Body of pancreas (tissue), 4 donors: ENCODE measurements around the gene STAT5B. TPM values are rescaled to one million over a fixed set of nuclear protein-coding genes. Genes with fewer than 3 reads are reported as not detected.

Experiments used
- ATAC-seq: fragments of 150-250 bp; one replicate; pipeline ENCODE4 v1.9.1; 2016
- DNase-seq, 4 donors: peaks; one replicate each; pipeline ENCODE4 v3.0.0-alpha.2; 2019
- H3K27ac ChIP-seq, 4 donors: fragments of 200-600 bp; sonication (generic); 1 replicate in 3 of 4; 2 replicates in 1 of 4; pipeline versions ENCODE4 v1.5.1 to v1.6.1; 2016 to 2019; ENCODE audit warnings: mild to moderate bottlenecking in 1 of 4, mixed read lengths in 1 of 4, moderate library complexity in 1 of 4
- H3K27me3 ChIP-seq, 2 donors: fragments of 200-600 bp; sonication (generic); one replicate each; pipeline ENCODE4 v1.6.0; 2016; ENCODE audit warnings: mild to moderate bottlenecking in 1 of 2
- H3K36me3 ChIP-seq, 2 donors: fragments of 200-600 bp; sonication (generic); replicated peaks in 1 of 2; 2 replicates each; pipeline ENCODE4 v1.5.1; 2016; ENCODE audit warnings: low read depth in 2 of 2; ENCODE audit not compliant: insufficient read depth in 1 of 2
- H3K4me1 ChIP-seq: fragments of 200-600 bp; sonication (generic); one replicate; pipeline ENCODE4 v1.6.0; 2016
- H3K4me3 ChIP-seq, 2 donors: fragments of 200-600 bp; sonication (generic); 1 replicate in 1 of 2; 2 replicates in 1 of 2; pipeline ENCODE4 v1.5.1; 2016 to 2019
- H3K9me3 ChIP-seq, 3 donors: fragments of 200-600 bp; sonication (generic); 1 replicate in 2 of 3; 2 replicates in 1 of 3; pipeline ENCODE4 v1.5.1; 2016
- POLR2A ChIP-seq, 3 donors: fragments of 450-650 bp; IDR thresholded peaks; one replicate each; pipeline ENCODE4 v1.6.1; 2016; ENCODE audit warnings: antibody characterized with exemption in 3 of 3, mild to moderate bottlenecking in 2 of 3
- WGBS, 2 donors: methylation state at CpG; one replicate each; pipeline ENCODE4 v1.1.5; 2017; 5-methylcytosine and 5-hydroxymethylcytosine counted together
- intact Hi-C: fragments of 100-400 bp; cut with DNase I; formaldehyde crosslinking; loops from one replicate; pipeline ENCODE4 v1.15.1; 2023
- total RNA-seq, 2 donors: library from RNA; depleted of rRNA; stranded (reverse); fragments of >200 nt; gene quantifications; one replicate each; pipeline ENCODE4 v1.1.0, GENCODE V29; 2016
- TF ChIP-seq, protein P1 (sequence below), 7 experiments: fragments of 450-650 bp in 4 of 7; fragments of 200-600 bp in 3 of 7; sonication (generic) in 3 of 7; IDR thresholded peaks; one replicate each; pipeline ENCODE4 v1.5.1; 2016 to 2019; ENCODE audit warnings: antibody characterized with exemption in 7 of 7

The STAT5B gene
- total RNA-seq, 2 donors from 2014 or later, result 35.3 TPM

DNA sequence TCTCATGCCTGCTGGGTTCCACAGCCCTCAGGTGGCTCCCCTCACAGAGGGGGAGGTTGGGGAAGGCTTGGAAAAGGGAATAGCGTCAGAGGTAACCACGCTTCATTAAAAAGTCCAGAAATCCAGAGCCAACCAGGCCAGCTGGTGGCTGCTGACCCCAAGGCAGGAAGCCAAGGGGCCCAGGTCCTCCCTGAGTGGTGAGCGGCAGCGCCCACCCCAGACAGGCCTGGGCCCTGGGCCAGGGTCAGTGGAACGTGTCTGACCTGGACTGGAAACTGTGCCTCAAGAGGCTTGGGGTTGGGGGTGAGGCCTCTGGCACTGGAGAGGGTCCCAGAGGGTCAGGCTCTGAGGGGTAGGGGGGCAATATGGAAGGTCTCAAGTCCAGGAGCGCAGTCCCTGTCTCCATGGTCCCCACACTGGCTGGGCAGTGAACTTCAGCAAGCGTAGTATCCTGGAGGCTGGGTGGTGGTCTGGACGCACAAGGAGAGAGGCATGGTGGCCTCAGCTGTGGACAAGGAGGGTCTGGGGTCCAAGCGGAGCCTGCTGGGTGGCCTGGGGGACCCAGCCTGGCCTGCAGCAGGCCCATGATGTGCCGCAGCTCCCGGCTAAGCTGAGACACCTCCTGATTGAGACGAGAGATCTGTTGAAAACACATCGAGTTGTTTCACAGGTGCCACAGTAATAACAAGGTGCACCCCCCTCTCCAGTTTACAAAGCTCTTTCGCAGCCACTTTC is 116.2 kb downstream of the STAT5B start:
- Histone ChIP-seq H3K27me3 (no peaks in the 10 kb centered on the region), H3K9me3 (no peaks in the 10 kb centered on the region), H3K4me3 (no peak overlapping the region), H3K4me1 (peaks cover 7% of the 10 kb centered on the region), H3K27ac (no peak overlapping the region), H3K36me3 (no peaks in the 10 kb centered on the region)
- intact Hi-C loops, result no loop called here
- TF ChIP-seq POLR2A (IDR thresholded peaks at IDR 0.05), result no peak
- TF ChIP-seq, protein P1, sequence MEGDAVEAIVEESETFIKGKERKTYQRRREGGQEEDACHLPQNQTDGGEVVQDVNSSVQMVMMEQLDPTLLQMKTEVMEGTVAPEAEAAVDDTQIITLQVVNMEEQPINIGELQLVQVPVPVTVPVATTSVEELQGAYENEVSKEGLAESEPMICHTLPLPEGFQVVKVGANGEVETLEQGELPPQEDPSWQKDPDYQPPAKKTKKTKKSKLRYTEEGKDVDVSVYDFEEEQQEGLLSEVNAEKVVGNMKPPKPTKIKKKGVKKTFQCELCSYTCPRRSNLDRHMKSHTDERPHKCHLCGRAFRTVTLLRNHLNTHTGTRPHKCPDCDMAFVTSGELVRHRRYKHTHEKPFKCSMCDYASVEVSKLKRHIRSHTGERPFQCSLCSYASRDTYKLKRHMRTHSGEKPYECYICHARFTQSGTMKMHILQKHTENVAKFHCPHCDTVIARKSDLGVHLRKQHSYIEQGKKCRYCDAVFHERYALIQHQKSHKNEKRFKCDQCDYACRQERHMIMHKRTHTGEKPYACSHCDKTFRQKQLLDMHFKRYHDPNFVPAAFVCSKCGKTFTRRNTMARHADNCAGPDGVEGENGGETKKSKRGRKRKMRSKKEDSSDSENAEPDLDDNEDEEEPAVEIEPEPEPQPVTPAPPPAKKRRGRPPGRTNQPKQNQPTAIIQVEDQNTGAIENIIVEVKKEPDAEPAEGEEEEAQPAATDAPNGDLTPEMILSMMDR (IDR thresholded peaks at IDR 0.05), result no peak
- 77 to 80% methylated on average over 6 to 14 of the region's 14 CpGs for WGBS, 2 donors
- ATAC-seq (no peak), DNase-seq (no peak)

DNA sequence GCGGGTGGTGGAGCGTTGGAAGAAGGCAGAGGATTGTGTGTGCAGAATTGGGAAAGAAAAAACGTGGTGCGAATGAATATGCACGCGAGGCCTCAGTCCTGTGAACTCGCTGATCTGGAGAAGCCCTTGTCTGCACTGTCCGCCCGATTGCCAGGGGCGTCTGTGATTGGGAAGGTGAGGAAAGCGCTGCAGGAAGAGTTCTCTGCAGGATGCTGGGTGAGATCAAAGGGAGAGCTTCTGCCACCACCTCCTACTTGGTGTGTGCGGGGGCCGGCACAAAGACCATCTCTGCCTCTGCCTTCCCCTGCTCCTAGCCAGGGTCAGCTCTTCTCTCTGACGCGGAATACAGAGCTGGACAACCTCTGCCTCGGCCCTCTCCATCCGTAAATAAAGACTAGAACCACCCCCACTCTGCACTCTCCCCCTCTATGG is 120.6 kb downstream of the STAT5B start:
- Histone ChIP-seq H3K27ac (peak overlapping the region in 1 of 4 donors; percentile 64), H3K4me1 (peaks cover 30% of the 10 kb centered on the region), H3K27me3 (no peaks in the 10 kb centered on the region), H3K9me3 (no peaks in the 10 kb centered on the region), H3K4me3 (peak overlapping the region; percentile 13 to 21), H3K36me3 (no peaks in the 10 kb centered on the region)
- no peak for TF ChIP-seq POLR2A (IDR thresholded peaks at IDR 0.05)
- TF ChIP-seq, protein P1 (IDR thresholded peaks at IDR 0.05), result no peak
- intact Hi-C loops, result no loop called here
- ATAC-seq (no peak), DNase-seq (no peak)
- 48 to 62% methylated on average over 17 of the region's 17 CpGs for WGBS, 2 donors

DNA sequence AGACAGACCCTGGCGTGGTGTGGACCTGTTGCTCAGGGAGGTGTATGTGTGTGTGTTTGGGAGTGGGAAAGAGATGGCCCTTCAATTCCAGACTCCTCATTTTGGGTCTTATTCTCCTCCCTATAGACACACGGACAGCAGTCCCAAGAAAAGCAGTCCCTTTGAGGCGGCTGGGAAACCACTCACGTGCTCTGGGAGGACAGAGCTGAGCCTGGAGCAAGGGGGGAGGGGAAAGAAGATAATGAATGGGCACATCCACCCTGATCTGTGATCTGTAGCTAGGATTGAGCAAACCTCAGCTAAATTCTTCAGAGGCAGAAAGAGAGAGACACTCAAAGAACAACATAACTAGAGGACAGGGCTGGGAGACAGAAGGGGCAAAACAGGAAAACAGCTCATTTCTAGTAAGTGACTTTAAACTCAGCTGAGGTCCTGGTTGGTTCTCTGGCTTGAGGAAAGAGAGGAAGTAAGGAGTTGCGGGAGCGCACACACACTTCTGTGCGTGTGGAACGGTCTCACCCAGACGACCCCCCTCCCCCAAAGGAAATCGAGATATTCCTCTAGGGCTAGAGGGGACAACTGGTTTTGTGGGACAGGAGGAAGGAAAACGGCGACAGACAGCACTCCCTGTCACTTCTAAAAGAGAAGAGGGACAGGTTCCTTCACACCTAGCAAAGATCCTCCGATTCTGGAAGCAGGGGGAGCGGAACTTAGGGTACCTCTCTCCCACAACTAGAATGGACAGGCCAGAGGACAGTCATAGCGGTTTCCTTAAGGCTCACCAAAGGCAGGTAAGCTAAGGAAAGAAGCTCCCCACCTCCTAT is 122.1 kb downstream of the STAT5B start:
- no peak for TF ChIP-seq POLR2A (IDR thresholded peaks at IDR 0.05)
- TF ChIP-seq, protein P1 (IDR thresholded peaks at IDR 0.05), result no peak
- H3K9me3 ChIP-seq, result no peaks in the 10 kb centered on the region
- intact Hi-C loops, result no loop called here
- H3K4me3 ChIP-seq, result peak overlapping the region; percentile 64 to 85
- no peak for DNase-seq
- peak overlapping the region in 3 of 4 donors; percentile 47 to 81 (median 79) for H3K27ac ChIP-seq
- ATAC-seq, result no peak
- no peaks in the 10 kb centered on the region for H3K36me3 ChIP-seq
- H3K4me1 ChIP-seq, result peaks cover 30% of the 10 kb centered on the region
- no peaks in the 10 kb centered on the region for H3K27me3 ChIP-seq
- 4 to 6% methylated on average over 14 to 15 of the region's 15 CpGs for WGBS, 2 donors

Other genes with a start within 250 kb of the STAT5B start
- gene C17orf113, start 225.8 kb downstream of the STAT5B start, total RNA-seq, result 1 to 10 TPM; 1.6 to 4.4 TPM
- 1 to 10 TPM in 1 of 2 donors, not detected in 1; 1.3 TPM for gene ZNF385C, start 177.9 kb downstream of the STAT5B start, total RNA-seq
- gene DHX58, start 163.7 kb downstream of the STAT5B start, total RNA-seq, result 10 to 100 TPM in 1 of 2 donors, 1 to 10 TPM in 1; 5.7 to 19.1 TPM
- gene KAT2A, start 155.0 kb downstream of the STAT5B start, total RNA-seq, result 10 to 100 TPM; 50.6 to 58.7 TPM
- 1 to 10 TPM in 1 of 2 donors, not detected in 1; 1.8 TPM for gene HSPB9, start 153.6 kb downstream of the STAT5B start, total RNA-seq
- gene RAB5C, start 121.4 kb downstream of the STAT5B start, total RNA-seq, result 10 to 100 TPM; 21.1 to 37.1 TPM
- not detected for gene KCNH4, start 95.2 kb downstream of the STAT5B start, total RNA-seq
- not detected for gene HCRT, start 90.9 kb downstream of the STAT5B start, total RNA-seq
- gene GHDC, start 81.9 kb downstream of the STAT5B start, total RNA-seq, result 10 to 100 TPM; 35.8 to 42.2 TPM
- gene STAT5A, start 12.1 kb upstream of the STAT5B start, total RNA-seq, result 10 to 100 TPM; 25.2 to 52.1 TPM
- 10 to 100 TPM; 79.4 to 99.5 TPM for gene STAT3, start 112.1 kb upstream of the STAT5B start, total RNA-seq
- 10 to 100 TPM; 63.3 to 75.8 TPM for gene CAVIN1, start 146.9 kb upstream of the STAT5B start, total RNA-seq
- gene ATP6V0A1, start 182.5 kb upstream of the STAT5B start, total RNA-seq, result 10 to 100 TPM; 35.5 to 71.5 TPM